Measurements from ENCODE around the gene CD163L1.

- TF ChIP-seq CTCF (IDR thresholded peaks at IDR 0.05) = no peak
- TF ChIP-seq POLR2A (IDR thresholded peaks at IDR 0.05) = no peak
Measured at GRCh38 chr12:7376196-7376595, 67.8 kb downstream of the CD163L1 start.

All from lower leg skin (tissue), 3 donors.